Nephron progenitor cell (in vitro differentiated cells): ENCODE data around the gene HDAC7.
"Not testable (repeated sequence)": the region's sequence is repeated elsewhere in the genome, so short reads cannot be mapped to it uniquely, and the experiment has no call there.

ENCODE experiments used
- DNase-seq: peaks from one replicate; pipeline ENCODE4 v3.0.0; 2021
- H3K27ac Mint-ChIP-seq: 2 replicates; pipeline ENCODE4 v1.8.0; 2021; ENCODE audit warnings: mild to moderate bottlenecking, moderate library complexity, mixed read lengths
- H3K27me3 Mint-ChIP-seq: 2 replicates; pipeline ENCODE4 v1.8.0; 2021; ENCODE audit warnings: mild to moderate bottlenecking, low read depth, mixed read lengths; ENCODE audit not compliant: poor library complexity
- H3K36me3 Mint-ChIP-seq: 2 replicates; pipeline ENCODE4 v1.8.0; 2021; ENCODE audit warnings: low read depth, mixed read lengths
- H3K4me1 Mint-ChIP-seq: 2 replicates; pipeline ENCODE4 v1.8.0; 2021; ENCODE audit warnings: mixed read lengths
- H3K4me3 Mint-ChIP-seq: 2 replicates; pipeline ENCODE4 v1.8.0; 2021; ENCODE audit warnings: mild to moderate bottlenecking, moderate library complexity, mixed read lengths
- H3K9me3 Mint-ChIP-seq: 2 replicates; pipeline ENCODE4 v1.8.0; 2021; ENCODE audit warnings: mild to moderate bottlenecking, moderate library complexity, mixed read lengths
- CTCF ChIP-seq: fragments of 200-600 bp; sonication (generic); IDR thresholded peaks from 2 replicates; pipeline ENCODE4 v1.5.0; 2021; ENCODE audit warnings: antibody characterized with exemption

Gene HDAC7

GRCh38 chr12:47811581-47812484 is 7.9 kb downstream of the HDAC7 start:
- no peaks in the 10 kb centered on the region for H3K27me3 Mint-ChIP-seq
- H3K4me1 Mint-ChIP-seq: peaks cover 93% of the 10 kb centered on the region
- H3K4me3 Mint-ChIP-seq: peak overlapping the region; percentile 64
- H3K36me3 Mint-ChIP-seq: peaks cover 4% of the 10 kb centered on the region
- no peak for TF ChIP-seq CTCF
- DNase-seq: no peak
- peak overlapping the region; percentile 90 for H3K27ac Mint-ChIP-seq
- H3K9me3 Mint-ChIP-seq: no peaks in the 10 kb centered on the region

GRCh38 chr12:47811072-47811396 is 8.7 kb downstream of the HDAC7 start:
- Mint-ChIP-seq H3K27ac (peak overlapping the region; percentile 88), H3K4me3 (no peak overlapping the region), H3K27me3 (no peaks in the 10 kb centered on the region), H3K4me1 (peaks cover 93% of the 10 kb centered on the region), H3K36me3 (peaks cover 4% of the 10 kb centered on the region), H3K9me3 (no peaks in the 10 kb centered on the region)
- no peak for DNase-seq
- TF ChIP-seq CTCF: no peak

GRCh38 chr12:47809518-47809917 is 10.2 kb downstream of the HDAC7 start:
- not testable (repeated sequence) for H3K9me3 Mint-ChIP-seq
- H3K4me1 Mint-ChIP-seq: peaks cover 93% of the 10 kb centered on the region

DNA sequence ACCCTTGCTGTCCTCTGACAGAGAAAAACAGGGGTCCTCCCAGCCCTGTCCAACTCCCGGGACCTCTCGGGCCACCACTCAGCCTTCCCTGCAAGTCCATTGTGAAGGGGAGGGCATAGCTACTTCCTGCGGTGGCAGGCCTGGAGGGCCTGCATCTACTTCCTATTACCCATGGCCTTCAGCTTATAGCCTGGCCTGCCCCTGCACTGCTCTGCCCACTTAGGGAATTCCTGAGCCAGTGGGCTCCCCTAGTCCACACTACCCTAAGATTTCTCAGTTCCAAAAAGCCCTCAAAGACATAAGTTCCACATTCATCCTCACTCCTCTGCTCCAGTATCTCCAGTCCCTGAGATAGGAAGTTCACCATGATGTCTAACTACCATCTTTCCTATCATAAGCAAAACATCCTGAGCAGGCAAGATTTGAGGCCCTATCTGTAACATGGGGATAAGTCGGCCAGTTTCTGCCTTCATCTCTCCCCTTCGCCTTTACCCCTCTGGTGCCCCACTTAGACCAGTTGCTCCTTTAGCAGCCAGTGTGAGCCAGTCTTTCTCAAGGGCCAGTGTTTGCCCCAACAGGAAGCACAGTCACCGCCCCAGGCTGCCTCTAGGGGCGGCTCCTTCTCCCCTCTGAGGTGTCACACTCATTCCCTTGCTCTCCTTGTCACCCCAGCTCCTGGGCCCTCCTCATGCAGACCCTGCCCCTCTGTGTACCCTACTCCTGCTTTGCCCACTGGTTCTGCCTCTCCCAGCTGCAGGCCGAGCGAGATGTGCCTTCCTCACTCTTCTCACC is 10.9 kb downstream of the HDAC7 start:
- no peaks in the 10 kb centered on the region for H3K27me3 Mint-ChIP-seq
- no peak for TF ChIP-seq CTCF
- peak overlapping the region; percentile 82 for H3K27ac Mint-ChIP-seq
- H3K4me3 Mint-ChIP-seq: peak overlapping the region; percentile 42
- DNase-seq: no peak
- H3K9me3 Mint-ChIP-seq: no peaks in the 10 kb centered on the region
- peaks cover 12% of the 10 kb centered on the region for H3K36me3 Mint-ChIP-seq
- H3K4me1 Mint-ChIP-seq: peaks cover 93% of the 10 kb centered on the region

More at GRCh38 chr12:47809518-47809917, 10.2 kb downstream of the HDAC7 start:
- not testable (repeated sequence) for H3K4me3 Mint-ChIP-seq, H3K27ac Mint-ChIP-seq, H3K27me3 Mint-ChIP-seq, DNase-seq
- H3K36me3 Mint-ChIP-seq: peaks cover 12% of the 10 kb centered on the region

DNA sequence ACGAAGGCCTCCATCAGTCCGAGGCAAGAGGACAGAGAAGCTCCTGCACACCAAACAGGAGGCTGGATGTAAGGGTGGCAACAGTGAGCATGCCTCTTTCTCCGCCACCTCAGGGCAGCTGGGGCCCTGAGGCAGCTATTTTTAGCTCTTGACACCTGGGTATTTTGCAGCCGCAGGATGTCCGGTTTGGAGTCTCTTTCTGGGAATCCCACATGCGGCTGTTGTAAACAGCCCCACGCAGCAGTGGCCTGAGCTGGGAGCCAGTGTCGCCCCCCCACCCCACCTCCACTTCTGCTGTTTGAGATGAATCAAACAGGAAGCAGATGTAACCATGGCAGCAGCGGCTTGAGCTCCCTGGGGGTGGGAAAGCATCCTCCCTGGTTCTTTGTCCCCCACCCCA is 11.7 kb downstream of the HDAC7 start:
- peaks cover 93% of the 10 kb centered on the region for H3K4me1 Mint-ChIP-seq
- H3K36me3 Mint-ChIP-seq: peaks cover 12% of the 10 kb centered on the region
- peak overlapping the region; percentile 82 for H3K27ac Mint-ChIP-seq
- no peak for TF ChIP-seq CTCF
- H3K27me3 Mint-ChIP-seq: no peaks in the 10 kb centered on the region
- DNase-seq: no peak
- H3K4me3 Mint-ChIP-seq: no peak overlapping the region
- H3K9me3 Mint-ChIP-seq: no peaks in the 10 kb centered on the region

- Mint-ChIP-seq H3K4me3 (no peak overlapping the region), H3K9me3 (no peaks in the 10 kb centered on the region), H3K4me1 (peaks cover 94% of the 10 kb centered on the region), H3K27ac (peak overlapping the region; percentile 52), H3K27me3 (no peaks in the 10 kb centered on the region), H3K36me3 (peaks cover 12% of the 10 kb centered on the region)
- no peak for DNase-seq
- no peak for TF ChIP-seq CTCF
Observed at GRCh38 chr12:47807338-47807737, 12.4 kb downstream of the HDAC7 start.
